ENCODE data around the gene SPNS2.

The SPNS2 gene

GRCh38 chr17:4498461-4499397, at the start of gene SPNS2:
Gene SPNS2 (plus strand): TSS chr17:4498881. CDS start chr17:4499048, 167 bp downstream.
- DNase-seq: no peak

- no peak for DNase-seq
These were observed 48.9 kb upstream of the SPNS2 start for GRCh38 chr17:4449736-4450135.

- no peak for DNase-seq
These were observed 47.9 kb upstream of the SPNS2 start for GRCh38 chr17:4450710-4451316.

GRCh38 chr17:4453812-4454591, 44.7 kb upstream of the SPNS2 start:
- no peak for DNase-seq

GRCh38 chr17:4460661-4461060, 38.0 kb upstream of the SPNS2 start:
- DNase-seq: no peak

- no peak for DNase-seq
These were observed 34.7 kb upstream of the SPNS2 start for GRCh38 chr17:4463818-4464476.

- no peak for DNase-seq
These were observed 32.9 kb upstream of the SPNS2 start for GRCh38 chr17:4465786-4466185.

GRCh38 chr17:4467287-4467686, 31.4 kb upstream of the SPNS2 start:
- DNase-seq: no peak

GRCh38 chr17:4469552-4469951, 29.1 kb upstream of the SPNS2 start:
- DNase-seq: no peak

GRCh38 chr17:4472286-4472685, 26.4 kb upstream of the SPNS2 start:
- DNase-seq: no peak

- no peak for DNase-seq
These were observed 24.6 kb upstream of the SPNS2 start for GRCh38 chr17:4474093-4474492.

- DNase-seq: no peak
These were observed 23.7 kb upstream of the SPNS2 start for GRCh38 chr17:4475001-4475400.

GRCh38 chr17:4475463-4475862, 23.2 kb upstream of the SPNS2 start:
- DNase-seq: no peak

GRCh38 chr17:4476017-4476416, 22.7 kb upstream of the SPNS2 start:
- DNase-seq: no peak

GRCh38 chr17:4476511-4477070, 22.1 kb upstream of the SPNS2 start:
- no peak for DNase-seq

GRCh38 chr17:4477255-4477791, 21.4 kb upstream of the SPNS2 start:
- DNase-seq: no peak

GRCh38 chr17:4478318-4478830, 20.3 kb upstream of the SPNS2 start:
- no peak for DNase-seq

- DNase-seq: no peak
These were observed 19.2 kb upstream of the SPNS2 start for GRCh38 chr17:4479340-4479981.

- no peak for DNase-seq
These were observed 18.5 kb upstream of the SPNS2 start for GRCh38 chr17:4479982-4480751.
